22Rv1 (cell line): Measurements from ENCODE around the gene UBE2E2.
"Not testable (repeated sequence)": the region's sequence is repeated elsewhere in the genome, so short reads cannot be mapped to it uniquely, and the experiment has no call there.

Source experiments
- H3K27ac ChIP-seq: fragments of 450-650 bp; 2 replicates; pipeline ENCODE4 v1.5.1; 2017
- CTCF ChIP-seq: fragments of 450-650 bp; IDR thresholded peaks from 2 replicates; pipeline ENCODE4 v1.5.1; 2017; ENCODE audit warnings: mild to moderate bottlenecking
- ZFX ChIP-seq: fragments of 450-650 bp; IDR thresholded peaks from 2 replicates; pipeline ENCODE4 v1.6.1; 2017; ENCODE audit warnings: antibody characterized with exemption, borderline replicate concordance

The UBE2E2 gene

DNA sequence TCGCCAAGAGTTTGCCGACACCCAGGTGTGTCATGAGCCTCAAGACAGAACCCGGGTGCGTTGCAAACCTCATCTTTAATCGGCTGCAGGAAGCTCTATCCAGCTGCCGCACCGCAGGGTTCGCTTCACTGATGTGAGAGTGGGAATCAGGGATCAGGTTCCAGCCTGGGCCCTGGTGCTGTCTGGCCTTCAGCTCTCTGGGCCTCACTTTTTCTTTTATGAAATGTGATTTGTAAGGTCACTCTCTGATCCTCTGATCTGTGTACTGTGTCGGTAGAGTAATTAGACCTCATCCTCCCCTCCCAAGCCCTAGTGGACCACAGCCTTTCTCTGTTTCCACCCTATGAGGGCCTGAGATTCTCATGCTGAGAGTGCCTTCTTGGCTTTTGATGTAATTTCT lies 399.8 kb downstream of the UBE2E2 start:
- TF ChIP-seq ZFX = no peak
- no peak for TF ChIP-seq CTCF
- no peak overlapping the region for H3K27ac ChIP-seq

DNA sequence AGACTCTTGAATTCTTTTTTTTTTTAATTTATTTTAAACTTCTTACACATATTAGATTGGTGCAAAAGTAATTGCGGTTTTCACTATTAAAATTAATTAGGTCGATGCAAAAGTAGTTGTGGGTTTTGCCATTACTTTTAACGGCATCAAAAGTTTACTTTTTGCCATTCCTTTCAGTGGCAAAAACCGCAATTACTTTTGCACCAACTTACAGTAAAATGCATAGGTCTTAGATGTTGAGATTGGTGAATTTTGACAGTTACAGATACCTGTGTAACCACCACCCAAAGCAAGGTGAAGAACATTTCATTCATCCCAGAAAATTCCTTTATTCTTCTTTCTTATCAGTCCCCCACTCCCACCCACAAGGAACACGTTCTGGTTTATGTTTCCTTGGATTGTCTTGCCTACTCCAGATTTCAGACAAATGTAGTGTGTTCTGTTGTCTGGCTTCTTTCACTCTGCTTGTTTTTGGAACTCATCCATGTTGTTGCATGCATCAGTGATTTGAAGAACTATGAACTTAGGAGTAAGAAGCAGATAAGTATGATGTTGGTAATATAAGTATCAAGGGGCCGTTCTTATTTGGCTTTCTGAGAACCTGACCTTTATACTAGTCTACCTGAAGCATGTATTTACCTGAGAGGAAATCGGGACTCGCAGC lies 404.2 kb downstream of the UBE2E2 start:
- no peak for TF ChIP-seq ZFX
- no peak for TF ChIP-seq CTCF
- H3K27ac ChIP-seq = no peak overlapping the region

- TF ChIP-seq ZFX (no peak), CTCF (no peak)
Measured at GRCh38 chr3:23608650-23609049, 405.5 kb downstream of the UBE2E2 start.

GRCh38 chr3:23611737-23612295 lies 408.7 kb downstream of the UBE2E2 start:
- H3K27ac ChIP-seq = no peak overlapping the region

More at GRCh38 chr3:23608650-23609049, 405.5 kb downstream of the UBE2E2 start:
- no peak overlapping the region for H3K27ac ChIP-seq

DNA sequence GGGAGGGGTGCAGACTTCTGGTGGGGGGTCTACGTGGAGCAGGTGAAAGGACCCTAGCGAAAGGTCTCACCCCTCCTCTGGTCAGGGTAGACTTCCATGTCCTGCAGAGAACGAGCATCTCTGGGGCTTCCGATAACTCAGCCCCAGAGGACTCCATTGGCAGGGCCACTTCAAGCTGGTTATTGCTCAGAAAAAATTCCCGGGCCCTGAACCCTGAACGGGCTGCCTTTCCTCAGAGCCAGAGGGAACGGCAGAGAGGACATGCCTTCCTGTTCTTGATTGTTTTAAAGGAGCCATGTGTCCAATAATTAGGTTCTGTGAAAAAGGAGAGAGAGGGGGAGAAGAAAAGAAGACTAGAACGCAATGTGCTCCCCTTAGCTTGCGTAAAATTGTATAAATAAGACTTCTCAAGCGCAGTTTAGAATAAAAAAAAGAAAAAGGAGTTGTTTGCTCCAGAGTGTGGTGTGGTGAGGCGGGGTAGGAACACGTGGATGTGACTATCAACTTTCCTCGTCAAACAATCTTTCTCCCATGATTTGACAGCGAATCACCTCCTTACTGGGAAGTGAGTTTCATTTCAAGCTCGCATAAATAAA lies 409.3 kb downstream of the UBE2E2 start:
- TF ChIP-seq CTCF (no peak), ZFX (no peak)
- H3K27ac ChIP-seq = no peak overlapping the region

More at GRCh38 chr3:23611737-23612295, 408.7 kb downstream of the UBE2E2 start:
- TF ChIP-seq CTCF (no peak), ZFX (no peak)

GRCh38 chr3:23615068-23615467 lies 411.9 kb downstream of the UBE2E2 start:
- TF ChIP-seq ZFX (no peak), CTCF (no peak)
- H3K27ac ChIP-seq = no peak overlapping the region

DNA sequence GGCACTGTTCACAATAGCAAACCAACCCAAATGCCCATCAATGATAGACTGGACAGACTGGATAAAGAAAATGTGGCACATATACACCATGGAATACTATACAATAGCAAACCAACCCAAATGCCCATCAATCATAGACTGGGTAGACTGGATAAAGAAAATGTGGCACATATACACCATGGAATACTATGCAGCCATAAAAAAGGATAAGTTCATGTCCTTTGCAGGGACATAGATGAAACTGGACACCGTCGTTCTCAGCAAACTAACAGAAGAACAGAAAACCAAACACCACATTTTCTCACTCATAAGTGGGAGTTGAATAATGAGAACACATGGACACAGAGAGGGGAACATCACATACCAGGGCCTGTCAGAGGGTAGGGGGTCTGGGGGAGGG lies 415.3 kb downstream of the UBE2E2 start:
- H3K27ac ChIP-seq = not testable (repeated sequence)
